Stimulated activated CD8-positive, alpha-beta memory T cell treated with anti-CD3 and anti-CD28 coated beads, Interleukin-7, amount 100 ng/mL, for 24 hours (primary cell): ENCODE measurements around the gene MDFIC.

Source experiments
- DNase-seq: peaks from one replicate; pipeline ENCODE4 v3.0.0-alpha.2; 2020; ENCODE audit warnings: low read depth

The MDFIC gene

DNA sequence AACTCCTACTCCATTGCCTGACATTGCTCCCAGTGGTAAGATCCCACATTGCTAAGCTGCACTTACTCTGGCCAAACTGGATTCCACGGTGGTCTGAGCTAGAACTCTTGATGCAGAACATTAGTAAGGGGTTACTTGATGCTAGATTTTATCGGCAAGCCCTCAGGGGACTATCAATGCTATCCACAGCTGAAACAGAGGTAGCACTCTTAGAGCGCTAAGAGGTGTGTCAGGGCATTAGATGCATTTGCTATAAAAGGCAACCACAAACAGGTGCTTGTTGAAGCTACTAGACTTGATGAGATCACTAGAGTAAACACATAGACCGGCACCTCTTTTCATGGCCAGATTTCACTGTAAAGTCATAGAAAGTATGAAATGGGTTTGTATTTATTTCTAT is 116.3 kb downstream of the MDFIC start:
- no peak for DNase-seq

DNA sequence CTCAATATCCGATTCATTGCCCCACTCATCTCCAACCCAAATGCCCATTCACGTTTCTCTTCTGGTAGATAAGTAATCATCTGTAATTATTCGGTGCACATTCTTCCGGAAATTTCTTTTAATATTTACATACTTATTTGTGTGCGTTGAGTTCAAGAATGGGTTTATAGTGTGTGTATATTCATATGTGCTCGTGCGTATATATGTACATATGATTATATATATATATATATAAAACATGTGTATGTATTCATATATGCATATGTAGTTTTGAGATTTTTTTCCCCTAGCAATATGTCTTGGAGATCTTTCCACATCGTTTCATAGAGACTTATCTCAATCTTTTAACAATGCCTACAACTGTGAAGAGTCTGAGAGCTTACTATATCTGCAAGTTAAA is 118.2 kb downstream of the MDFIC start:
- no peak for DNase-seq

DNA sequence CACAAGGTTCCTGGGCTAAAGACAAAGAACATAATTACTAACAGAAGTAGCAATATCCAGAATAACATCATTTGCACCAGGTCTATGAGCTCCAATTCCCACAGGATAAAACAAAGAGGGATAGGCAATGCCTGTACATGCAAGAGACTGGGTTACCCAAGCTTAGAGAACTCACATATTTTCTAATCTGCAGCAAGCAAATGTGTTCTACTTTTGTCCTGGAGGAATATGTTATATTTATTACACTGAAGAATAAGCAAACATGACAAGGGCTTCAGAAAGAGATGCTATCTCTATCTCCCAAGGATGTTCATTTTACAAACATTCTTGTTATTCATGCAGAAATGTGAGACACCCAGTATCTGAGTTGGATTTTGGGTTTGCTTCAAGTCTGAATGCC is 118.6 kb downstream of the MDFIC start:
- no peak for DNase-seq

DNA sequence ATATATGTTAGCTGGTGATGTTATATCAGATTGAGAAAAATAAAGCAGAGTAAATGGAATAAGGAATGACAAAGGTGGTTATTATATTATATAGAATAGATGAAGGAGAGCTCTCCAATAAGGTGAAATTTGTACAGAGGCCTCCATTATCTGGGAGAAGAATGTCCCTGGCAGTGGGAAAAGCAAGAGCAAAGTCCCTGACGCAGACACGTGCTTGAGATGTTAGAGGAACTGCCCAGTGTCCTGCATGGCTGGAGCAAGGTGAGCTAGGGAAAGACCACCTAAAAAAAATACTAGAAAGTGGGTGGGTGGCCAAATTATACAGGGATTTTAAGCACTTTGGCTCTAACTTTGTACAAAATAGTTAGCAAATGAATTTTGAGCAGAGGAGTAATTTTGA is 120.7 kb downstream of the MDFIC start:
- DNase-seq = no peak

DNA sequence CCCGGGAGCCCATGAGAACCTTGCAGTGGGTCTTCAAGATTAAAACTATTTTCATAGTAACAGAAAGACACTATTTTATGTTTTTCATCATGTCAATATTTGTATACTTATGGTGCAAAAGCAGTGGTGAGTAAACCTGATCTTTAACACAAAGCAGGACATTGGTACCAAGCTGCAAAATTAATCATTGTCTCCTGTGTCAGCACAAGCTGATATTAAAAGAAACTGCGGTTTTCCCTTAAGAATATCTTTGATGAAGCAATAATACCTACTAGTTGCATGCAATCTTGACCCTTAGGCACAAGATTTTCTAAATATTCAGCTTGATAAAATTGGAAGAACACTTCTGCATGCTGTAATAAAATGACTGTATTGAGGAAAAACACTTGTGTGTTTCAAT is 121.7 kb downstream of the MDFIC start:
- no peak for DNase-seq

DNA sequence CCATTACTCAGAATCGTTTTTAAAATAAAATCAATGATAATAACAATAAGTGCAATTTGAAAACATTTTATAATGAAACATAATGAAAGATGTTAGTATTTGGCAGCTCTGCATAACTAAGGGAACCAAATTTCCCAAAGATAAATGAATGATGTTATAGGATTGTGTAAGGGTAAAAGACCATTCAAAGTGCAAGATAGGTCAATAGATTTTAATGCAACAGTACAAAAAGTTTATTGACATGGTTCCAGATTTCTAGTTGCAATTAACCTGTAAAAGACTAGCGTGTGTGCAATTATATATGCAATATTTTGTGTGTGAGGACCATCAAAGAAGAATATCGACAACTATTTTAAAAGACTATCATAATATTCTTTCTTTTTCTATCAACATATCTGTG is 122.3 kb downstream of the MDFIC start:
- DNase-seq = no peak

DNA sequence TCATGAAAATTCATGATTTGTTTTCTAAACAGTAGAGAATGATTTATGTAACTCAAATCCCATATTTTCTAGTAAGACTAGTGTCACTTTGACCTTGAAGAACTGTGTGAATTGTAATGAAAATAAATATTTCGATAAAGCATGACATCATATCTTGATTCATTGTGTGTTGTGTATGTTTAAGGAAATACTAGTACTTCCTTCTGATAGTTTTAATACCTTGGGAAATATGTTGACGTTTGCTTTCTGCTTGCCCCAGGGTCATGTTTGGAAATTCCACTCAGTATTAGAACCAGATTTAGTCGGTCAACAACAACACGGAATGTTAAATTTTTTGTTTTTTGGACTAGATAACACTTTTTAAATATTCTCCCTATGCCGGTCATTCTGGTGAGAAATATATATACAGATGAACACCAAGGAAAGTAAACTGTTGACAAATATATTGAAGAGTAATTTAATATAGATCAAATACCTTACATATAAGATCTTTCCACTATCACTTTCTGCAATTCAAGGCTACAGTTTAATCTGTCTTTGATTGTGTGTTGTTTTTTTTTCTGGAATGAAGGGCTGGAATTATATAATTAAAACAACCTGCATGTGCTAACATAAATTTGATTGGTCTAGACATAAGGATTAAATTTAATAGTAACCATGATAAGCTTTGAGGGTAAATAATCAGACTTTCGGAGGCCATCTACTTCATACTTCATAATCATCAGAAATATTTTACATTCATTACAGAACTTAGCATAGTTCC is 126.2 kb downstream of the MDFIC start:
- no peak for DNase-seq

DNA sequence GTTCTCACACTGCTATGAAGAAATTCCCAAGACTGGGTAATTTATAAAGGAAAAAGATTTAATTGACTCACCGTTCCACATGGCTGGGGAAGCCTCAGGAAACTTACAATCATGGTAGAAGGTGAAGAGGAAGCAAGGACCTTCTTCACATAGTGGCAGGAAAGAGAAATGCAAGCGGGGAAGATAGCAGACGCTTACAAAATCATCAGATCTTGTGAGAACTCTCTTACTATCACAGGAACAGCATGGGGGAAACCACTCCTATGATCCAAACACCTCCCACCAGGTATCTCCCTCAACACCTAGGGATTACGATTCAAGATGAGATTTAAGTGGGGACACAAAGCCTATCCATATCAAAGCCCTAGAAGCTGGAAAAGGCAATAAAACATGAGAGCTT is 130.8 kb downstream of the MDFIC start:
- no peak for DNase-seq

DNA sequence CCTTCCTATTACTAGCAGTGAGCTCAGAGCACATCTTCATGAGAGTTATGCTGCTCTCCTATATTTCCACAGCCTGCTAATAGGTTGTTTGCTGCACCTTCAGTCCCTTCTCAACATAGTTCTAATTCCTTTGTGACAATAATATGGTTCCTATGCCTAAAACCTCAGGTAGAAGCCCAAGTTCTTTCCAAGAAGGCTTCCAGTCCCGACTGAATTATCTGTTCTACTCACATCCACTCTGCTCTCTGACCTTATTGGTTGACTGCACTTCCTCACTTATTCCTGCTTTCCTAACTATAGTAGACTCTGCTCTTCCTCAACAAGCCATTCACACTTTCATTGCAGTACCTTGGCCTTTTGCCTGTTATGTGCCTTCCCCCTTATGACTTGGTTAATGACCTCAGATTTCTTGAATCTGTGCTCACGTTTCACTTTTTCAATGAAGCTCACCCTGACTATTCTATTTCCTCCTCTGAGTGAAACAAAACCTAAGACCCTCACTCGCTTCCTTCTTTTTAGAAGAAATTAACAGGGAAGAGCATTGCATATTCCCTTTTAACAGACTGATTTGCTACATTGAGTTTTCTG is 132.7 kb downstream of the MDFIC start:
- DNase-seq = no peak

DNA sequence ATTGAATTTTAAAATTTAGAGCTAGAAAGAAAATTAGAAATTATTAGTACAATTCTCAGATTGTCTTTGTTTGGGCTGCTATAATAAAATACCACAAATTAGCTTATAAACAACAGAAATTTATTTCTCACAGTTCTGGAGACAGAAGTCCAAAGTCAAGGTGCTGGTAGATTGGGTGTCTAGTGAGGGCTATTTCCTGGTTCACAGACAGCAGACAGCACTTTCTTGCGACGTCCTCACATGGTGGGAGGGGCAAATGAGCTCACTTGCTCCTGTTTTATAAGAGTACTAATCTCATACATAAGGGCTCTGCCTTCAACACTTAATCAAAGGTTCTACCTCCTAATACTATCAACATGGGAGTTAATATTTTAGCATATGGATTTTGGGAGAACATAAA is 134.1 kb downstream of the MDFIC start:
- DNase-seq = no peak

DNA sequence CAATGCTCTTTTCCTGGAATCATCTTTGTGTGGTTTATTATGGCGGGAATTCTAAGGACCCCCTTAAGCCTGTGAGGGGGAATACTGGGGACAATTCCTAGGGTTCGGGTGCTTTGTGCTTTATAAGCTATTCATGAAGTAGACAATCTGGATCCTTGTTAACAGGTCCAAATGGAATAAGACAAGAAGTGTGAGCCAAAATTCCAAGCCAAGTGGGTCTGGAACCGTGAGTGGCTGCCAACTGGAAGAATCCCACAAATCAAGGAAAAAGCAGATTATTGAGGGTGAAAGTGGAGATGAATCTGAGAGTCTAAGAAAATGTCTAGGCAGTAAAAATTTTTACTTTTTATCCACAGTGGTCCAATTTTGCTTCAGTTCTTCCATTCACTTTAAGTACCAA is 136.8 kb downstream of the MDFIC start:
- no peak for DNase-seq

DNA sequence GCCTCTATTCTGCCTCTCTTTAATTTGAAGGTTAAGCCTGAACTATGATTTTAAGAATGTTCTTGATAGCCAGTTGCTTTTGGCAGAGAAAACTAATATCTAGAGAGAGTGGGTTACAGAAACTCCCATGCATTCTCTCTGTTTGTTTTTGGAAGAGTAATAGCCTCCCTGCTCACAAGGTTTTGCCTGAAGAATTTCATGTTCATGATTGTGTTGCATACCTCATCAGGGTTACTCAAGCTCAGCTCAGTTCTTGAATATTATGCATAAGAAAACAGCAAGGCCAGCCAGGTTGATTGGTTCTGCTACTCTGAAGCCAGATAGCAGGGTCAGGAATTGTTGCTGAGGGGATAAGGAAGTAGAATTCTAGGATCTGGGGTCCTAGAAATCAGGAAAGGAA is 137.4 kb downstream of the MDFIC start:
- no peak for DNase-seq

DNA sequence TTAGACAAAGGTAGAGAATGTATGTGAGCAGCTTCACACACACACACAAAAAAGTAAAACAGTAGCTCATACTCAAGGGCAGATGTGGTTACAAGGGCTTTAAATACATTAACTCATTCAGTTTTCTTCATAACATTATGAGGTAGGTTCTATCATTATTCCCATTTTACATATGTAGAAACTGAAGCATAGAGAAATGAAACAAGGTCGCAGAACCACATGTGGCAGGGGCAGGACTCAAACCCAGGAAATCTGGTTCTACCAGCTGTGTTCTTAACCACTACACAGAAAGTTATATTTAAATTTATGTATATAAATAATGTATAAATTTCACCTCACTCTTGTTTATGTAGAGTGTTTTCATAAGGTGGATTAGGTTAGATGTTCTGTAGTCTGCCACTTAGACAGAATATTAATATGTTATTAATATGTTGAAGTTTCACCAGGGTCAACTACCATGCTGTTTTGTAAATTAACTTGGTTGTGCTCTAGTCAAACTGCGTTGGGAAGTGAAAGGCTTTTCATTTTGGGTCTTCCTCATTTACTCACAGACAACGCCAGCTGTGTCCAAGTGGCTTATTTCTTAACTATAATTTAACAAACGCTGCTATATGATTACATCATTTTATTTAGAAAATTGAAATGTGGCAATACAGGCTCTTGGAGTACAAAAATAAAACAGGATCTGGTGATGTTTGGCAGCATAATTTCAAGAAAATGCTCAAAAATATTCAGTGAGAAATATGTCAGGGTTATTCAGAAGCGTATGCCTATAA is 138.4 kb downstream of the MDFIC start:
- DNase-seq = no peak

DNA sequence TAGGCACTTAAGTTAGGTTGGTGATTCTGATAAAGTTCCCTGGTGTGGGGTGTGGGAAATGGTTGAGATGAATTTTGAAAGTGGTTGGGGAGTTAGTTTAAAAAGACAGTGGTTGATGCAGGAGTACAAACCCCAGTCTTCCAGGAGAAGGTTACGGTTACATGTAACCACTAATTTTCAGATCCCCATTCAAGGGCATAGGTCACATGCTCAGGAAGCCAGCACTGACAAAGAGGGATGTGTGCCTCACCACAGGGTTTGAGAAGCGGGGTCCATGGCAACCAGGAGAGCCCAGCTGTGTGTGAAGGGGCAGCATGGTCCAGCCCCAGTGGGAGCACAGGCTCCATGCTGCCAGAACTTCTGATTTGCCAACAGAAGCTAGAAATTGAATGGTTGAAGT is 144.2 kb downstream of the MDFIC start:
- no peak for DNase-seq

DNA sequence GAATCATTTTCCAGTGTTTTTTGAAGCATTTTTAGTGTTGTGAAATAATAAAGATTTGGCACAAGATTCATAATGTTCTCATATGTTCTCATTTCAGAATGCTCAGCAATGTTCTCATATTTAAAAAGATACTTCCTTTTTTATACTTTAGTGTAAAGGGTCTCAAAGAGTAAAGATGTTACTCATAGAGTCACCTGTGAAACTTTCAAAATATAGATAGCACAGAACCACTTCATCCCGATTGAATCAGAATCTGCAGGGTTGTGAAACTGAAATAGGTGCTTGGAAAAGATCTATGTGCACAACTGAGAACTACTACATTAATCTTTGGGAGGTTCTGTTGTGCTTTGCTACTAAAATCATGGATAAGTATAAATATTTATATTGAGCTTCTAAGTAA is 144.7 kb downstream of the MDFIC start:
- DNase-seq = no peak

DNA sequence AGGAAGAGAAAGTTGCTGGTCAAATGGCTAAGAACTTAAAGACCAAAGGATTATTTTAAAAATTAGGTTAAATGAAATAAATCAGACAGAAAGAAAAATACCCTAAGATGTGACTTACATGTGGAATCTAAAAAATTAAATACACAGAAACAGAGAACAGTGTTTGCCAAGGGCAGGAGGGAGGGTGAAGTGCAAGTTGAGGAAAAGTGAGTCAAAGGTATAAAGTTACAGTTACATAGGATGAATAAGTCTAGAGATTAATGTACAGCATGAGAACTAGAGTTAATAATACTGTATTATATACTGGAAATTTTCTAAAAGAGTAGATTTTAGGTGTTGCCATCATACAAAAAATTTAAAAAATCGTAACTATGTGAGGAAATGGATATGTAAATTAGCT is 146.3 kb downstream of the MDFIC start:
- no peak for DNase-seq
